Nephron progenitor cell (in vitro differentiated cells): Measurements from ENCODE around the gene FTO.

Experiments used
- DNase-seq: peaks from one replicate; pipeline ENCODE4 v3.0.0; 2021
- H3K27ac Mint-ChIP-seq: 2 replicates; pipeline ENCODE4 v1.8.0; 2021; ENCODE audit warnings: mild to moderate bottlenecking, moderate library complexity, mixed read lengths
- H3K27me3 Mint-ChIP-seq: 2 replicates; pipeline ENCODE4 v1.8.0; 2021; ENCODE audit warnings: mild to moderate bottlenecking, low read depth, mixed read lengths; ENCODE audit not compliant: poor library complexity
- H3K36me3 Mint-ChIP-seq: 2 replicates; pipeline ENCODE4 v1.8.0; 2021; ENCODE audit warnings: low read depth, mixed read lengths
- H3K4me1 Mint-ChIP-seq: 2 replicates; pipeline ENCODE4 v1.8.0; 2021; ENCODE audit warnings: mixed read lengths
- H3K4me3 Mint-ChIP-seq: 2 replicates; pipeline ENCODE4 v1.8.0; 2021; ENCODE audit warnings: mild to moderate bottlenecking, moderate library complexity, mixed read lengths
- H3K9me3 Mint-ChIP-seq: 2 replicates; pipeline ENCODE4 v1.8.0; 2021; ENCODE audit warnings: mild to moderate bottlenecking, moderate library complexity, mixed read lengths
- TF ChIP-seq, protein P1 (sequence below): fragments of 200-600 bp; sonication (generic); IDR thresholded peaks from 2 replicates; pipeline ENCODE4 v1.5.0; 2021; ENCODE audit warnings: antibody characterized with exemption

Gene FTO

DNA sequence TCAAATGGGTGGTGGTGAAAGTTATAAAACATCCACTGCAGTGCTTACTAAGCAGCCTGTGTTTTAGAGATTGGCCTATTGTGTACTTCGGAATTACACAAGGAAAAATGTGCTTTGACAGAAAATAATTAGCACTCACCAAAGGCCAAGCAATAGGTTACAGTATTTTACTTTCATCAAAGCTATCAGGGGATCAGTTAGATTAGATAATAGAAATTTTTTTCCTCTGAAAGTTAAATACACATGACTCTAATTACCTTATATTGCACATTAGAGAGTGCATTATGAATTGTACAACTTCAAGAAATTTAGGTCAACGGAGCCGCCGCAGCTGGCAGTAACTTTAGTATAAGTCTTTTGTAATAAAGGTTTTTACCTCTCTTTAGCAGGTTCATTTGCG lies 232.6 kb downstream of the FTO start:
- no peak for DNase-seq
- Mint-ChIP-seq H3K4me1 (peaks cover 42% of the 10 kb centered on the region), H3K36me3 (peaks cover 33% of the 10 kb centered on the region), H3K27me3 (no peaks in the 10 kb centered on the region), H3K4me3 (no peak overlapping the region), H3K27ac (no peak overlapping the region), H3K9me3 (no peaks in the 10 kb centered on the region)
- TF ChIP-seq, protein P1, sequence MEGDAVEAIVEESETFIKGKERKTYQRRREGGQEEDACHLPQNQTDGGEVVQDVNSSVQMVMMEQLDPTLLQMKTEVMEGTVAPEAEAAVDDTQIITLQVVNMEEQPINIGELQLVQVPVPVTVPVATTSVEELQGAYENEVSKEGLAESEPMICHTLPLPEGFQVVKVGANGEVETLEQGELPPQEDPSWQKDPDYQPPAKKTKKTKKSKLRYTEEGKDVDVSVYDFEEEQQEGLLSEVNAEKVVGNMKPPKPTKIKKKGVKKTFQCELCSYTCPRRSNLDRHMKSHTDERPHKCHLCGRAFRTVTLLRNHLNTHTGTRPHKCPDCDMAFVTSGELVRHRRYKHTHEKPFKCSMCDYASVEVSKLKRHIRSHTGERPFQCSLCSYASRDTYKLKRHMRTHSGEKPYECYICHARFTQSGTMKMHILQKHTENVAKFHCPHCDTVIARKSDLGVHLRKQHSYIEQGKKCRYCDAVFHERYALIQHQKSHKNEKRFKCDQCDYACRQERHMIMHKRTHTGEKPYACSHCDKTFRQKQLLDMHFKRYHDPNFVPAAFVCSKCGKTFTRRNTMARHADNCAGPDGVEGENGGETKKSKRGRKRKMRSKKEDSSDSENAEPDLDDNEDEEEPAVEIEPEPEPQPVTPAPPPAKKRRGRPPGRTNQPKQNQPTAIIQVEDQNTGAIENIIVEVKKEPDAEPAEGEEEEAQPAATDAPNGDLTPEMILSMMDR: no peak

DNA sequence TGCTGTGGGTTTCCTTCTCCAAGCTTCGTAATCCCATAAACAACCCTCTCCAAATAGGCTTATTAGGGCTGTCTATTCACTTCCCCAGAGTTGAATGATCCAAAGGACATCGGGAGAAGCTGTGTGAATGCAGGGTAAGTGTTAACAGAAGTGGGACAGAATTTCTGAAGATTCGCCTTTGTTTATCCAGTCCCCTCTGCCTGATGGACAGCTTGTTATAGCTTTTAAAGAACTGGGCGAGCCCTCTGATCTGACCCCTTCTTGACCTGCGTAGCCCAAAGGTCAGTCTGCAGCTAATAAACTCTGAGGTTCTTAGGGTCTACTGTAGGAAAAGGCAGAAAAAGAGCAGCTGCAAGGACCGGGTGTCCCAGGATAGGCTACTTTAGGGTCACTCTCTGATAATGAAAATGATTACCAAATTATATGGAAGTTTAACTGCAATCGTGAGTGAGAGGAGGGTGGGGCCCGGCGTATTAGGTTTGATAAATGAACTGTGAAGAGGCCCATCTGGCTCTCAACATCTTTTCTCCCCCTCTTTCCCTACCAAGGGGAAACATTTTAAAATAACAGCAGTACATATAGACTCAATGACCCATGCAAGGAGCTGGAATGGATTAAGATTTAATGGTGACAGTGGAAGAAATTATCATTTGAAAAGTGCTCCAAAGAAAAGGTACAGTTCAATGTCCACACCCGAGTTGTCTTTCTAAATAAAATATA lies 233.4 kb downstream of the FTO start:
- TF ChIP-seq, protein P1: no peak
- no peaks in the 10 kb centered on the region for H3K27me3 Mint-ChIP-seq
- H3K9me3 Mint-ChIP-seq: no peaks in the 10 kb centered on the region
- peak; percentile 49 for DNase-seq
- H3K4me3 Mint-ChIP-seq: peak overlapping the region; percentile 13
- H3K36me3 Mint-ChIP-seq: peaks cover 39% of the 10 kb centered on the region
- H3K27ac Mint-ChIP-seq: peak overlapping the region; percentile 34
- H3K4me1 Mint-ChIP-seq: peaks cover 42% of the 10 kb centered on the region

DNA sequence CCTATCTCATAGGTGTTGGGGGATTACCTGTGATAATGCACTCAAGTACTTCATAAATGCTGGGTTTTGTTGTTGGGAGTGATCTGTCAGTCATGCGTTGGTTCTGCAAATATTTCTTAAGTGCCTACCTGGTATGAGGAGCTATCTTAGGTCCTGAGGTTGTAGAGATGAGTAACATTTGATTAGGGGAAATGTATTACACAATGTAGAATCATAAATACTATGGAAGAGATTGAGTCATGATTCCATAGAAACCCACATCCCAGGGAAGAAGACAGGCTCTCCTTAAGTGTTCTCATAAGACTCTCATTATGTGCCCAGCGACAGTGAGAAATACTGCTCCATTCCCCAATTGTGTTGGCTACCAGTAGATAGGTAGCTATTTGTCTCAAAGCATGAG lies 240.1 kb downstream of the FTO start:
- H3K4me3 Mint-ChIP-seq: no peak overlapping the region
- no peaks in the 10 kb centered on the region for H3K27me3 Mint-ChIP-seq
- no peak for DNase-seq
- H3K9me3 Mint-ChIP-seq: no peaks in the 10 kb centered on the region
- no peak overlapping the region for H3K27ac Mint-ChIP-seq
- peaks cover 29% of the 10 kb centered on the region for H3K4me1 Mint-ChIP-seq
- peaks cover 21% of the 10 kb centered on the region for H3K36me3 Mint-ChIP-seq
- TF ChIP-seq, protein P1: no peak

DNA sequence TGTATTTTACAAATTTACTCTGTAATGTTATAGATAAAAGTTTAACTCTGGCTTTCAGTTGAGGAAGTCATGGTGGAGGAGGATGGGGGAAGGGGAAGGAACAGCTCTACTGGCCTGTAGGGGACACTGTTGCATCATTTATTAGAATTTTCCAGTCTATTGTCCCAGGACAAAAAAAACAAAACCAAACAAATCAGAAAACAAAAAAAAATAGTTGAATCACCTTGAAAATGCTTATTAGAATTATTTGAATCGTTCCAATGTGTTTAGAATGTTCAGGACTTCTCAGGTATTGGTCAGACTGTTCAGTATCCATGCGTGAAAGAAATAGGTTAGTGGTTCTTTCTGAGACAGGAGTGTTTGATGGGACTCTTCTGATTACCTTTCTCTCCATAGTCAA lies 242.0 kb downstream of the FTO start:
- Mint-ChIP-seq H3K4me1 (peaks cover 45% of the 10 kb centered on the region), H3K36me3 (peaks cover 7% of the 10 kb centered on the region), H3K27me3 (no peaks in the 10 kb centered on the region), H3K9me3 (no peaks in the 10 kb centered on the region), H3K27ac (no peak overlapping the region), H3K4me3 (no peak overlapping the region)
- TF ChIP-seq, protein P1: peak; percentile 84
- no peak for DNase-seq

DNA sequence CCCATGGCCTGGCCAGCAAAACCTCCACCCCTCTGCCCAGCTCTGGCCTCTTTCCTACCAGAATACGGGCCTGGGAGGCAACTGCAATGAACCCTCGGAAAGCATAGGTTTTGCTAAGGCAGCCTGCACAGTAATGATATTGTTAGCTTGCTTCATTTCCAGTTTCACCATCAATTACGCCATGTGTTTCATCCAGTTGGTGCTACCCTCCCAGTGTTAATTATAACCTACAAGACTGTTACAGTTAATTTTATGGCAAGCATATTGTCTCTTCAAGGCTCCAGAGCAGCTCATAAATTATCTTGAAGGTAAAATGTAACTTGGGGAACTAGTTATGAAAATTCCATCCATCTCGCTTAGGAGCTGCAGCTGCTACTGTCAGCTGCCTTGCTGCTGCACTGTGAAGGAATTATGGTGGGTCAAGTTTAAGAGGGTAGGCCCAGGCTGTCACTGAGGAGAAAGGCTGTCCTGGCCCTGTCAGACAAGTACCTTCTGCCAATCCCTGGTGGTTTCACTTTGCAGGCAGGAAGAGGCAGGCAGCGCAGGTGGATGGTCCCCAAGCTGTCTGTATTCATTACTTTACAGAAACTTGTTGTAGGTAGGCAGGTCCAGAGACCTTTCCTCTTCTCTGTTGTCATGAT lies 242.9 kb downstream of the FTO start:
- no peak for DNase-seq
- no peak overlapping the region for H3K4me3 Mint-ChIP-seq
- TF ChIP-seq, protein P1: no peak
- H3K27me3 Mint-ChIP-seq: no peaks in the 10 kb centered on the region
- no peaks in the 10 kb centered on the region for H3K9me3 Mint-ChIP-seq
- H3K27ac Mint-ChIP-seq: no peak overlapping the region
- peaks cover 47% of the 10 kb centered on the region for H3K4me1 Mint-ChIP-seq
- peaks cover 3% of the 10 kb centered on the region for H3K36me3 Mint-ChIP-seq

DNA sequence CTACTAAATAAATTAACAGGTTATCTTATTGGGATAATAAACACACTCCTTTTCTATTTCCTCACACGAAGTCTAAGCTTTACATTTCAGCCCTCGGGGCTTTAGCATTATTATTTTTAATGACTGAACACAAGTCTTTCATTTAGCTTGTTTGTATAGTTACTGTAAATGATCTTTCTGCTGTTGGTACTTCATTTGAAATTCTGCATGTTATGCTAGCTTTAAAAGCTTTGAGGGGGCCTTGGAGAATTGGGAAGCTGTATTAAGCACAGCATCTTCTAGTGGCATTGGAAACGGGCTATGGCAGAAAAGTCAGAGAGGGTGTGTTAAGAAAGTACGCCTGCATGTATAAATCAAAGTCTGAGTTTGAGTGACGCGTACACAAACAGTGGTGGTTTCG lies 243.7 kb downstream of the FTO start:
- no peaks in the 10 kb centered on the region for H3K36me3 Mint-ChIP-seq
- H3K4me1 Mint-ChIP-seq: peaks cover 47% of the 10 kb centered on the region
- no peak overlapping the region for H3K27ac Mint-ChIP-seq
- H3K9me3 Mint-ChIP-seq: no peaks in the 10 kb centered on the region
- no peaks in the 10 kb centered on the region for H3K27me3 Mint-ChIP-seq
- no peak for DNase-seq
- no peak overlapping the region for H3K4me3 Mint-ChIP-seq
- TF ChIP-seq, protein P1: no peak
